HuH-7.5 (cell line): Measurements from ENCODE around the gene KARS1.

Experiments used
- DNase-seq: peaks from one replicate; pipeline ENCODE4 v3.0.0; 2011; ENCODE audit warnings: low spot score

Gene KARS1

GRCh38 chr16:75579281-75579834, 68.1 kb downstream of the KARS1 start:
- DNase-seq, result no peak

DNA sequence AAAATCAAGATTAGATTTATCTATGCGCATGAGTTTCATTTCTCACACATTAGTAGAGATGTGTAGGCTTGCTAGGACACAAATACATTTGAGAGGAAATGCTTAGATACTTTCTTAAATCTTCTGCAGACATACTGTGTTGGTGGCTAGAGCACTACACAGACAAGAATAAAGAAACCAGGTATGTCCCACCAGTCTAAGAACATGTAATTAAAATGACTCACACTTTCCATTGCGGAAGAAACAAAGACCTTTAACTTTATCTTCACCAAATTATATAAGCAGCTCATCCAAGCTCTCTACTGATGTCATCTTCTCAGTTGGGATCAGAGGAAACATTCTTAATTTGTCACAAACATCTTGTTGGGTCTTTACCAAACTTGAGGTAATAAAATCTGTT, 68.7 kb downstream of the KARS1 start:
- DNase-seq, result no peak

- DNase-seq, result no peak
Observed at GRCh38 chr16:75578212-75578611, 69.3 kb downstream of the KARS1 start.
